ENCODE results near the gene PPP1R3F. TPM values are rescaled to one million over a fixed set of nuclear protein-coding genes. Genes with fewer than 3 reads are reported as not detected.

The PPP1R3F gene
- total and polyA plus RNA-seq, 9 of the 15 experiments (the other 6 are each of a cell fraction or from before 2014, with no cell fraction given) = 0.03 to 0.91 (median 0.43) TPM; not detected in 1

- intact Hi-C loops (cut with micrococcal nuclease) (no loop called here), in situ Hi-C loops (cut with MboI) (no loop called here)
- Histone ChIP-seq H3K27ac (ENCODE audit: extremely low read depth, low read depth, low read length) (no peak overlapping the region), H3K4me1 (replicated peaks in 1 of 2; ENCODE audit: control insufficient read depth in 2 of 2, insufficient read depth in 2 of 2, low read length in 2 of 2) (peaks cover 10 to 11% of the 10 kb centered on the region in 2 experiments; a peak in 4 of 5 replicates), H3K36me3 (ENCODE audit: control insufficient read depth, insufficient read depth, low read length) (no peaks in the 10 kb centered on the region), H3K9me1 (ENCODE audit: control insufficient read depth, insufficient read depth, low read length) (no peaks in the 10 kb centered on the region), H3K9ac (ENCODE audit: insufficient read depth in 1 of 2, low read depth in 2 of 2, low read length in 2 of 2) (no peak overlapping the region), H4K20me1 (replicated peaks; ENCODE audit: control insufficient read depth, insufficient read depth, low read length) (no peaks in the 10 kb centered on the region), H2AFZ (ENCODE audit: low read depth, low read length) (no peak overlapping the region), H3K9me3 (replicated peaks; ENCODE audit: control insufficient read depth, insufficient read depth, low read depth, low read length) (no peaks in the 10 kb centered on the region), H3K4me2 (ENCODE audit: insufficient read depth, low read length) (no peak overlapping the region), H3K79me2 (ENCODE audit: control insufficient read depth, insufficient read depth, low read length) (no peaks in the 10 kb centered on the region), H3K4me3 (no peak overlapping the region), H3K27me3 (ENCODE audit: control insufficient read depth in 2 of 2, insufficient read depth in 2 of 2, low read length in 2 of 2) (no peaks in the 10 kb centered on the region)
- no TSS peak for BruUV-seq (replicated peaks)
- ATAC-seq (no peak), DNase-seq (ENCODE audit: extremely low read depth in 1 of 4, low spot score in 3 of 4) (no peak), FAIRE-seq (no peak)
- ChIA-PET CTCF (ENCODE audit: low intra/inter-chr PET ratio) (no interaction called here), POLR2A (interaction anchor here (1.1 kb wide), 1 partner anchor 18 kb away, joined by 4 read pairs; no protein-coding TSS in a partner anchor)
- WGBS (ENCODE audit: insufficient coverage, low coverage, missing lambda C conversion rate) = 48% methylated on average over 10 of the region's 18 CpGs
- TF ChIP-seq TCFL5 (CRISPR knock-in tag; conservative IDR thresholded peaks at IDR 0.05) (no peak), MAFK (IDR thresholded peaks at IDR 0.05; ENCODE audit: low read length) (no peak), ZNF586 (CRISPR knock-in tag; conservative IDR thresholded peaks at IDR 0.05) (no peak), RFX7 (CRISPR knock-in tag; IDR thresholded peaks at IDR 0.05) (no peak), KAT2B (IDR thresholded peaks at IDR 0.05; ENCODE audit: low read depth, low read length) (no peak), FUS (optimal IDR thresholded peaks at IDR 0.05; ENCODE audit: low read depth, low read length) (no peak), STAT5A (IDR thresholded peaks at IDR 0.05; ENCODE audit: borderline replicate concordance, low read length) (no peak), EWSR1 (IDR thresholded peaks at IDR 0.05; ENCODE audit: borderline replicate concordance, low read depth, partially characterized antibody) (no peak), ARNT (IDR thresholded peaks at IDR 0.05) (no peak), CTCF (IDR thresholded peaks at IDR 0.05 in 2 of 3, conservative IDR thresholded peaks at IDR 0.05 in 1 of 3; ENCODE audit: insufficient read depth in 2 of 3, low read depth in 1 of 3, low read length in 3 of 3) (no peak), ZNF212 (CRISPR knock-in tag; IDR thresholded peaks at IDR 0.05) (no peak), FOXP4 (CRISPR knock-in tag; IDR thresholded peaks at IDR 0.05; ENCODE audit: borderline replicate concordance) (no peak), SP2 (IDR thresholded peaks at IDR 0.05; ENCODE audit: extremely low read depth, low read depth, low read length, poor library complexity, severe bottlenecking) (no peak)
Measured at GRCh38 chrX:49310371-49310770, 40.8 kb downstream of the PPP1R3F start.

Data from K562 (cell line).